Measurements from ENCODE around the gene CDYL2. TPM values are rescaled to one million over a fixed set of nuclear protein-coding genes. Genes with fewer than 3 reads are reported as not detected.
A peak's percentile ranks its signal among the peaks of the same experiment; 100 is the strongest.

CDYL2 gene
- total and polyA plus RNA-seq, 5 donors from 2014 or later, result 1.2 to 37.6 (median 1.6) TPM

DNA sequence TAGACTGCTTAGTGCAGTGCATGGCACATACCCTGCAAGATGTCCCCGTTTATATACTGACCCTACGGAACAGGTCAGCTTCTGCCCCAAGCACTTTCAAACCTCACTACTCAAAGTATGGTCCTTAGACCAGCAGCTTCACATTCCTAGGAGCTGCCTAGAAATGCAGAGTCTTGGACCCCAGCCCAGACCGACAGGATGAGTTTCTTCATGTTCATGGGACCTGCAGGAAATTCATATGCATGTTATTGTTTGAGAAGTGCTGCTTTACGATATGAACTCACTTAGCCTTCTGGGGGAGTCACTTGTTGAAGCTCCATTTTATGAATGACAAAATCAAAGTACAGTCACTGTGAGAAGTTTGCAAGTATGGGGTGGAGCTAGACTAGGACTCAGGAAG, 181.0 kb downstream of the CDYL2 start:
- ATAC-seq (ENCODE audit: low read depth in 2 of 2), result no peak
- H3K9me3 ChIP-seq (ENCODE audit: control insufficient read depth in 2 of 2, low read length in 2 of 2), result no peaks in the 10 kb centered on the region
- H3K4me3 ChIP-seq (ENCODE audit: low read depth, low read length), result no peak overlapping the region
- H3K27me3 Mint-ChIP-seq, result no peaks in the 10 kb centered on the region
- no peaks in the 10 kb centered on the region for H3K4me1 ChIP-seq (ENCODE audit: control insufficient read depth, insufficient read depth, low read length, poor library complexity, severe bottlenecking)
- no peak overlapping the region for H3K27ac ChIP-seq (ENCODE audit: insufficient read depth, low read length, poor library complexity, severe bottlenecking)
- peaks cover 0 to 4% (median 1%) of the 10 kb centered on the region in 4 donors for H3K4me1 Mint-ChIP-seq
- H3K27ac Mint-ChIP-seq, result no peak overlapping the region
- peaks cover 11% of the 10 kb centered on the region for H3K36me3 ChIP-seq (ENCODE audit: control insufficient read depth, insufficient read depth, low read length)
- DNase-seq, result no peak
- no peak overlapping the region for H3K4me3 Mint-ChIP-seq
- peaks cover 0 to 2% (median 0%) of the 10 kb centered on the region in 7 donors for H3K9me3 Mint-ChIP-seq
- H3K27me3 ChIP-seq (ENCODE audit: control insufficient read depth, insufficient read depth, low read length), result no peaks in the 10 kb centered on the region
- peaks cover 23% of the 10 kb centered on the region for H3K36me3 Mint-ChIP-seq

DNA sequence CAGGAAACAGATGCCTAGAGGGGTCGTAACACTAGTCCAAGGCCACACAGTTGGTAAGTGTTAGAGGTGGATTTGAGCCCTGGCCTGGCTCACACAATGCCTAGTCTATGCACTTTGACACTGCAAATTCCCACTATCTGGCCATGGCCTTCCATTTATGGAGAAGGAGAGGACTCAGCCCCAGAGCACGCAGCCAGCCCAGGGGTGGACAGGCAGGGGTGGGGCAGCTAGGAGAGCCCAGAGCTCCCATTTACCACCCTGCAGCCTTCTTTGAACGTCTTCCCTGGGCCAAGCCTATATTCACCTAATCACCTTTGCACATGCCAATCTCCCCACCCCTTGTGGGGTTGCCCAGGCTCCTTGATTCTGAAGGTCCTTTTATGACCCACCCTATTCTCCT, 182.4 kb downstream of the CDYL2 start:
- Histone ChIP-seq H3K36me3 (ENCODE audit: control insufficient read depth, insufficient read depth, low read length) (peaks cover 8% of the 10 kb centered on the region), H3K27ac (ENCODE audit: insufficient read depth, low read length, poor library complexity, severe bottlenecking) (no peak overlapping the region), H3K4me3 (ENCODE audit: low read depth, low read length) (no peak overlapping the region), H3K9me3 (ENCODE audit: control insufficient read depth in 2 of 2, low read length in 2 of 2) (no peaks in the 10 kb centered on the region), H3K27me3 (ENCODE audit: control insufficient read depth, insufficient read depth, low read length) (no peaks in the 10 kb centered on the region), H3K4me1 (ENCODE audit: control insufficient read depth, insufficient read depth, low read length, poor library complexity, severe bottlenecking) (no peaks in the 10 kb centered on the region)
- Mint-ChIP-seq H3K4me1 (peaks cover 0 to 2% (median 0%) of the 10 kb centered on the region in 4 donors), H3K36me3 (peaks cover 21% of the 10 kb centered on the region), H3K27me3 (no peaks in the 10 kb centered on the region), H3K27ac (peak overlapping the region in 1 of 3 donors; percentile 26), H3K4me3 (no peak overlapping the region), H3K9me3 (peaks cover 0 to 2% (median 0%) of the 10 kb centered on the region in 7 donors)
- DNase-seq (no peak), ATAC-seq (ENCODE audit: low read depth in 2 of 2) (no peak)

- Mint-ChIP-seq H3K4me1 (peaks cover 0 to 2% (median 0%) of the 10 kb centered on the region in 4 donors), H3K4me3 (no peak overlapping the region), H3K27ac (no peak overlapping the region), H3K9me3 (peaks cover 0 to 2% (median 0%) of the 10 kb centered on the region in 7 donors), H3K36me3 (peaks cover 28% of the 10 kb centered on the region), H3K27me3 (no peaks in the 10 kb centered on the region)
- Histone ChIP-seq H3K36me3 (ENCODE audit: control insufficient read depth, insufficient read depth, low read length) (peaks cover 8% of the 10 kb centered on the region), H3K4me3 (ENCODE audit: low read depth, low read length) (no peak overlapping the region), H3K9me3 (ENCODE audit: control insufficient read depth in 2 of 2, low read length in 2 of 2) (no peaks in the 10 kb centered on the region), H3K4me1 (ENCODE audit: control insufficient read depth, insufficient read depth, low read length, poor library complexity, severe bottlenecking) (no peaks in the 10 kb centered on the region), H3K27me3 (ENCODE audit: control insufficient read depth, insufficient read depth, low read length) (no peaks in the 10 kb centered on the region), H3K27ac (ENCODE audit: insufficient read depth, low read length, poor library complexity, severe bottlenecking) (no peak overlapping the region)
- ATAC-seq (ENCODE audit: low read depth in 2 of 2) (no peak), DNase-seq (no peak)
Measured at GRCh38 chr16:80620736-80621605, 183.4 kb downstream of the CDYL2 start.

DNA sequence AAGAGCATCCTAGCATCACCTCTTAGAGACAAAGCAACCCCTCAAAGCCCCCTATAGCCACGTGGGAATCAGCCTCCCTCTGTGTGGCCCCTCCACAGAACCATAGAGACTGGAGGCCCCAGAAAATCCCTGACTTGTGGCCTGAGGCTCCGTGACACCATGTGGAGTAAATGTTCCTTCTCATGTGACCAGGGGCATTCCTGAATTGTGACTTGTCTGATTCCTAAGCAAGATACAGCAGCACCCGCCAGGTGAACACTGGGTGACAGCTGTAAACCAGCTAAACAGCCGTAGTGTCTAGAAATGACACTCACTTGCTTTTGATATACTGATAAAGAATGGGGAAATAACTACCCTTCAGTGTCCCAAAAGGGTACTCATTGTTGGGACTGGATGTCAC, 184.6 kb downstream of the CDYL2 start:
- Histone ChIP-seq H3K27ac (ENCODE audit: insufficient read depth, low read length, poor library complexity, severe bottlenecking) (no peak overlapping the region), H3K27me3 (ENCODE audit: control insufficient read depth, insufficient read depth, low read length) (no peaks in the 10 kb centered on the region), H3K4me1 (ENCODE audit: control insufficient read depth, insufficient read depth, low read length, poor library complexity, severe bottlenecking) (no peaks in the 10 kb centered on the region), H3K9me3 (ENCODE audit: control insufficient read depth in 2 of 2, low read length in 2 of 2) (no peaks in the 10 kb centered on the region), H3K4me3 (ENCODE audit: low read depth, low read length) (no peak overlapping the region), H3K36me3 (ENCODE audit: control insufficient read depth, insufficient read depth, low read length) (peaks cover 8% of the 10 kb centered on the region)
- Mint-ChIP-seq H3K4me3 (no peak overlapping the region), H3K36me3 (peaks cover 29% of the 10 kb centered on the region), H3K4me1 (peaks cover 0 to 2% (median 0%) of the 10 kb centered on the region in 4 donors), H3K9me3 (peaks cover 0 to 2% (median 0%) of the 10 kb centered on the region in 7 donors), H3K27ac (no peak overlapping the region), H3K27me3 (no peaks in the 10 kb centered on the region)
- no peak for DNase-seq
- ATAC-seq (ENCODE audit: low read depth in 2 of 2), result no peak

- Histone ChIP-seq H3K27me3 (ENCODE audit: control insufficient read depth, insufficient read depth, low read length) (no peaks in the 10 kb centered on the region), H3K9me3 (ENCODE audit: control insufficient read depth in 2 of 2, low read length in 2 of 2) (no peaks in the 10 kb centered on the region), H3K4me1 (ENCODE audit: control insufficient read depth, insufficient read depth, low read length, poor library complexity, severe bottlenecking) (no peaks in the 10 kb centered on the region), H3K4me3 (ENCODE audit: low read depth, low read length) (no peak overlapping the region), H3K36me3 (ENCODE audit: control insufficient read depth, insufficient read depth, low read length) (peaks cover 8% of the 10 kb centered on the region), H3K27ac (ENCODE audit: insufficient read depth, low read length, poor library complexity, severe bottlenecking) (no peak overlapping the region)
- H3K4me1 Mint-ChIP-seq, result peaks cover 0 to 2% (median 0%) of the 10 kb centered on the region in 4 donors
- H3K36me3 Mint-ChIP-seq, result peaks cover 32% of the 10 kb centered on the region
- ATAC-seq (ENCODE audit: low read depth in 2 of 2) (no peak), DNase-seq (no peak)
- no peaks in the 10 kb centered on the region for H3K27me3 Mint-ChIP-seq
- H3K27ac Mint-ChIP-seq, result no peak overlapping the region
- no peaks in the 10 kb centered on the region for H3K9me3 Mint-ChIP-seq
- H3K4me3 Mint-ChIP-seq, result no peak overlapping the region
Measured at GRCh38 chr16:80618862-80619648, 185.3 kb downstream of the CDYL2 start.

DNA sequence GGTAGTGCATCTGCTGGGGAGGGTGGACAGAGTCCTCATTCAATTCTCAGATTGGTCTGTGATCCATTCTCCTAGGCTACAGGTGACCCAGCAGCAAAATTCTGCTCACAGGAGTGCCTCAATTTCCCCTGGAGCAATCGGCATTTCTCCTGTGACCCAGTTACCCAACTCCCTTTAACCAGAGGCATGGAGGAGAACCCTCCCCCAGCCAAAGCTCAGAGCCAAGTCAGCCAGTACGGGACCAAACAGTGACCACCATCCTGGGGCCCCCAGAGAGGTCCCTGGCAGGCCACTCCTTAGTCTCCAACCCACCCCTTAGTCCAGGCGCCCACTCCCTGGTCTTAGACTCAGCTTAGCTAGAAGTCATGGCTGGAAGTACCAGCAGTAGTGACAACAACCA, 188.0 kb downstream of the CDYL2 start:
- no peak for ATAC-seq (ENCODE audit: low read depth in 2 of 2)
- Mint-ChIP-seq H3K4me3 (no peak overlapping the region), H3K4me1 (peaks cover 0 to 1% (median 0%) of the 10 kb centered on the region in 4 donors), H3K36me3 (peaks cover 33% of the 10 kb centered on the region), H3K27me3 (no peaks in the 10 kb centered on the region), H3K9me3 (peaks cover 0 to 1% (median 0%) of the 10 kb centered on the region in 7 donors), H3K27ac (peak overlapping the region in 1 of 3 donors; percentile 60)
- no peaks in the 10 kb centered on the region for H3K4me1 ChIP-seq (ENCODE audit: control insufficient read depth, insufficient read depth, low read length, poor library complexity, severe bottlenecking)
- no peaks in the 10 kb centered on the region for H3K9me3 ChIP-seq (ENCODE audit: control insufficient read depth in 2 of 2, low read length in 2 of 2)
- H3K27ac ChIP-seq (ENCODE audit: insufficient read depth, low read length, poor library complexity, severe bottlenecking), result no peak overlapping the region
- no peak overlapping the region for H3K4me3 ChIP-seq (ENCODE audit: low read depth, low read length)
- no peak for DNase-seq
- H3K36me3 ChIP-seq (ENCODE audit: control insufficient read depth, insufficient read depth, low read length), result peaks cover 19% of the 10 kb centered on the region
- no peaks in the 10 kb centered on the region for H3K27me3 ChIP-seq (ENCODE audit: control insufficient read depth, insufficient read depth, low read length)

DNA sequence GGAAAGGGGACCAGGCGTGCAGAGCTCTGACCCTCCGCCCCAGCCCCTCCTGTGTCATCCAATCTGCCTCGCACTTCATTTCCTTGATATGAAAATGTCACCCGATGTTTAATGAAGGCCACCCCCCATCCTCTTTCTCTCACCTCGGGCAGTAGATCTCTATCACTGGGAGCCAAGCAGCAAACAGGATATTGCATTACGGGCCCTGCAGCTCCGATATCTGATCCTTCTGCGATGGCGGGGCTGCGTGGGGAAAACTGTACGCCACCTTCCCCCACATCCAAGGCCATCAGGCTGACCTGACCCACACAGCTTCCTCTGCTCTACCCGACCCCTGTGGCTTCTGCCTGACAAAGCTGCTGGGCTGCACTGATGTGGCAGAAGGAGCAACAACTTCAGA, 188.7 kb downstream of the CDYL2 start:
- H3K4me1 Mint-ChIP-seq, result peaks cover 0 to 1% (median 0%) of the 10 kb centered on the region in 4 donors
- H3K27me3 Mint-ChIP-seq, result no peaks in the 10 kb centered on the region
- peak overlapping the region in 1 of 4 donors; percentile 38 for H3K4me3 Mint-ChIP-seq
- DNase-seq, result no peak
- peaks cover 0 to 1% (median 0%) of the 10 kb centered on the region in 7 donors for H3K9me3 Mint-ChIP-seq
- Histone ChIP-seq H3K36me3 (ENCODE audit: control insufficient read depth, insufficient read depth, low read length) (peaks cover 20% of the 10 kb centered on the region), H3K4me3 (ENCODE audit: low read depth, low read length) (no peak overlapping the region), H3K27ac (ENCODE audit: insufficient read depth, low read length, poor library complexity, severe bottlenecking) (no peak overlapping the region), H3K4me1 (ENCODE audit: control insufficient read depth, insufficient read depth, low read length, poor library complexity, severe bottlenecking) (no peaks in the 10 kb centered on the region), H3K9me3 (ENCODE audit: control insufficient read depth in 2 of 2, low read length in 2 of 2) (no peaks in the 10 kb centered on the region), H3K27me3 (ENCODE audit: control insufficient read depth, insufficient read depth, low read length) (no peaks in the 10 kb centered on the region)
- no peak for ATAC-seq (ENCODE audit: low read depth in 2 of 2)
- H3K27ac Mint-ChIP-seq, result peak overlapping the region in 1 of 3 donors; percentile 60
- peaks cover 39% of the 10 kb centered on the region for H3K36me3 Mint-ChIP-seq

Data from CD4-positive, CD25-positive, alpha-beta regulatory T cell (primary cell).